D341Med (cell line): ENCODE measurements around the gene SGCD.

Source experiments
- DNase-seq: peaks from one replicate; pipeline ENCODE4 v3.0.0; 2012; ENCODE audit warnings: low spot score

The SGCD gene

GRCh38 chr5:156361436-156362109 is 34.6 kb downstream of the SGCD start:
- no peak for DNase-seq

GRCh38 chr5:156363861-156364260 is 36.9 kb downstream of the SGCD start:
- no peak for DNase-seq

- DNase-seq, result no peak
Measured at GRCh38 chr5:156366521-156366920, 39.6 kb downstream of the SGCD start.

GRCh38 chr5:156367597-156367996 is 40.6 kb downstream of the SGCD start:
- no peak for DNase-seq

- DNase-seq, result no peak
Measured at GRCh38 chr5:156375895-156376495, 49.0 kb downstream of the SGCD start.

- DNase-seq, result no peak
Measured at GRCh38 chr5:156376751-156377150, 49.8 kb downstream of the SGCD start.

GRCh38 chr5:156378159-156378558 is 51.2 kb downstream of the SGCD start:
- no peak for DNase-seq

GRCh38 chr5:156379206-156379605 is 52.2 kb downstream of the SGCD start:
- no peak for DNase-seq

GRCh38 chr5:156380848-156381247 is 53.9 kb downstream of the SGCD start:
- DNase-seq, result no peak

- DNase-seq, result no peak
Measured at GRCh38 chr5:156383510-156384265, 56.7 kb downstream of the SGCD start.

- DNase-seq, result no peak
Measured at GRCh38 chr5:156385416-156385815, 58.5 kb downstream of the SGCD start.

GRCh38 chr5:156386976-156387375 is 60.0 kb downstream of the SGCD start:
- no peak for DNase-seq

- DNase-seq, result no peak
Measured at GRCh38 chr5:156387391-156387790, 60.4 kb downstream of the SGCD start.

- no peak for DNase-seq
Measured at GRCh38 chr5:156388233-156388632, 61.3 kb downstream of the SGCD start.

- no peak for DNase-seq
Measured at GRCh38 chr5:156391139-156391538, 64.2 kb downstream of the SGCD start.

GRCh38 chr5:156393980-156394379 is 67.0 kb downstream of the SGCD start:
- no peak for DNase-seq

GRCh38 chr5:156394642-156395305 is 67.8 kb downstream of the SGCD start:
- DNase-seq, result no peak

GRCh38 chr5:156395306-156395675 is 68.3 kb downstream of the SGCD start:
- DNase-seq, result no peak

- DNase-seq, result no peak
Measured at GRCh38 chr5:156396063-156396829, 69.3 kb downstream of the SGCD start.

GRCh38 chr5:156396830-156397081 is 69.8 kb downstream of the SGCD start:
- DNase-seq, result no peak

- DNase-seq, result no peak
Measured at GRCh38 chr5:156399323-156399722, 72.4 kb downstream of the SGCD start.

- no peak for DNase-seq
Measured at GRCh38 chr5:156400231-156400986, 73.4 kb downstream of the SGCD start.
